HG02981 (cell line): Measurements from ENCODE around the gene ABCD1.

Experiments used
- ATAC-seq: cut with Tn5 transposase; IDR thresholded peaks from one replicate; pipeline ENCODE4 v1.9.1; 2021; ENCODE audit warnings: mild to moderate bottlenecking, moderate library complexity; ENCODE audit not compliant: unreplicated experiment

The ABCD1 gene

DNA sequence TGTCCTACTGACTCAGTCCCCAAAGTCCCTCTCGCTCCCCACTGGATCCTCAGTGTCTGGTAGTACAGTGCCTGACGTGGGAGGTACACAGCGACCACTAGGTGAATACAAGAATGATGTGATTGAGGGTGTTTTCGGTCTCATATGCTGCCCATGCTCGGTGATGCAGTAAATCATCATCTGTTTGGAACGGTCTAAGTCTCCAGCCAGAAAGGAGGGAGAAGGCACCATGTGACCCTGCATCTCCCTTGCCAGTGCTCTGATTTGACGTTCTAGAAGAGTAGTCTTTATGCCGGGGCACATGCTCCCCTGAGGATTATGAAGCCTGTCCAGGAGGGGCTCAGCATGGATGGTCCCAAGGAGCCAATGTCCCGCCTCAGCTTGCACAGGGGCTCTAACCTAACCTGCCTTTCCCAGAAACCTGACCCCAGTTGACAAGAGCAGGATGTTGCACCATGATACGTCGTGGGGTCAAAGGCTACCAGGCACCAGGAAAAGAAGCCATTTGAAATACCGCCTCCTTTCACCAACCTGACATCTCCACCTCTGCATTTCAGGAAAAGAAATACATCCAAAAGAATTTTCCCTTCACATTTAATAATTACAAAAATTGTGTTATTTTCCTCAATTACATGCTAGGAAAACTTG is 25.6 kb downstream of the ABCD1 start:
- no peak for ATAC-seq

DNA sequence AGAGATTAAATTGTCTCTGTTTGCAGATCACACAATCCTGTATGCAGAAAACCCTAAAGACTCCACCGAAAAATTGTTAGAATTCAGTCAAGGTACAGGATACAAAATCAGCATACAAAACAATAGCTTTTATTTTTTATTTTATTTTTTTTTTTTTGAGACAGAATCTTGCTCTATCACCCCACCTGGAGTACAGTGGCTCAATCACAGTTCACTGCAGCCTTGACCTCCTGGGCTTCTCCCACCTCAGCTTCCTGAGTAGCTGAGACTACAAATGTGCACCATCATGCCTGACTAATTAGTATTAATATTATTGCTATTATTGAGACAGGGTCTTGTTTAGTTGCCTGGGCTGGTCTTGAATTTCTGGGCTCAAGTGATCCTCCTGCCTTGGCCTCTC is 30.5 kb downstream of the ABCD1 start:
- ATAC-seq = no peak

DNA sequence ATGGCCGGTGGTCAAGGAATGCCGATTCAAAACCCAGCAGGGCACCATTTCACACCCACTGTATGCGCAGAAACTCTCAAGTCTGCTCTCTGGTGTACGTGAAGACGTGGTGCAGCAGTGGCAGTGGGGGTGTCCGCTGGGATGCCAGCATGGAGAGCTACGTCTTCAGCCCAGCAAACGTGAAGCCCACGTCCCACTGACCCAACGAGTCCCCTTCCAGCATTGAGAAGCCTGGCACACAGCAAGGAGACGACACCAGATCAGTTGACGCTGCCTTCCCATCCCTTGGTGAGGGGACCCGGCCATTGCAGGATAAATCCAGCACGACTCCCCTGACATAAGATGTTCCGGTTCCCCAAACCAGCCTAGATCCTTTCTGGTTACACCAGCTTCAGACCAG is 37.2 kb downstream of the ABCD1 start:
- no peak for ATAC-seq

DNA sequence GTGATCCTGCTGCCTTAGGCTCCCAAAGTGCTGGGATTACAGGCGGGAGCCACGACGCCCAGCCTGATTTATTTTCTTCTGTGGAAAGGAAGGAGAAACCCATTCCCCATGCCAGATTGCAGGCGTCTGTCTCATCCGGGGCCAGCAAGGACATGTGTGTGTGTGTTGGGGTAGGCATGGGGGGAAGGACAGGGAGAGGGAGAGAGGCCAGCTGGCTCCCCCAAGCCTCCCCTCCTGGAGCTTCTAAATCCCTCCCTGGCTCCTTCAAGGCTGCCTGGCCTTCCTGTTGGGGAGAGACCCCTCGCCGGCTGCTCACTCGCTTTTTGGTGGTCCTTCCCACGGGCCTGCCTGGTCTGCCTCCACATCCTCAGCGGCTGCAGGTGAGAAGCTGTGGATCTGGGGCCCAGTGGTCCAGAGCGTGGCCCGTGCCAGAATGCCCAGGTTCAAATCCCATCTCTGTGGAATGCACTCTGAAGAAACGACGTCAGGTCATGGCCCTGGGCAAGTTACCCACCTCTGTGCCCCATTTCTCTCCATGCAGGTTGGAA is 38.0 kb downstream of the ABCD1 start:
- no peak for ATAC-seq

DNA sequence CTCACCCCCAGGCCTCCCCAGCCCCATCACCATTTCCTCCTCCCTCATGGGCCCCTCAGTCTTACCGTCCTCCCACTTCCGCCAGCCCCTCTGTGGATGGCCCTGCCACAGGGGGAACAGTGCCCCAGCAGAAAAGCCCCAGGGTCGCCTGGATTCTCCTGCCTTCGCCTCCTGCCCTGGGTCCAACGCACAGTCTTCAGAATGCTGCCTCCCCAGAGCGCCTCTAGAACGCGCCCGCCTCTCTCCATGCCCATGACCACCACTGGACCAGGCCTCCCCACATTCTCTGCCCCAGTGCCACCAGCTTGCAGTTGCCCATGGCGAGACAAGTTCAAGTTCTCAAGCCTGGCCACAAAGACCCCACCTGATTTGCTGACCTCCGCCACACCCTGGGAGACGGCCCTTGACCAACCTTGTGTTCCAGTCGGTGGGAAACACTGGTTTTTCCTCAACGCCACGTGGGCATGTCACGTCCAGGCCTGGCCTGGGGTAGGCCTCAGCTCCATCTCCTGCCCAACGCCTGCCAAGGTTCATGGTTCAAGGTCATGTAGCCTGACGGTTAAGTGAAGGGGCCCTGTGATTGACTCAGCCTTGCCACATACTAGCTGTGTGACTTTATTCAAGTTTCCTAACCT is 38.8 kb downstream of the ABCD1 start:
- no peak for ATAC-seq

DNA sequence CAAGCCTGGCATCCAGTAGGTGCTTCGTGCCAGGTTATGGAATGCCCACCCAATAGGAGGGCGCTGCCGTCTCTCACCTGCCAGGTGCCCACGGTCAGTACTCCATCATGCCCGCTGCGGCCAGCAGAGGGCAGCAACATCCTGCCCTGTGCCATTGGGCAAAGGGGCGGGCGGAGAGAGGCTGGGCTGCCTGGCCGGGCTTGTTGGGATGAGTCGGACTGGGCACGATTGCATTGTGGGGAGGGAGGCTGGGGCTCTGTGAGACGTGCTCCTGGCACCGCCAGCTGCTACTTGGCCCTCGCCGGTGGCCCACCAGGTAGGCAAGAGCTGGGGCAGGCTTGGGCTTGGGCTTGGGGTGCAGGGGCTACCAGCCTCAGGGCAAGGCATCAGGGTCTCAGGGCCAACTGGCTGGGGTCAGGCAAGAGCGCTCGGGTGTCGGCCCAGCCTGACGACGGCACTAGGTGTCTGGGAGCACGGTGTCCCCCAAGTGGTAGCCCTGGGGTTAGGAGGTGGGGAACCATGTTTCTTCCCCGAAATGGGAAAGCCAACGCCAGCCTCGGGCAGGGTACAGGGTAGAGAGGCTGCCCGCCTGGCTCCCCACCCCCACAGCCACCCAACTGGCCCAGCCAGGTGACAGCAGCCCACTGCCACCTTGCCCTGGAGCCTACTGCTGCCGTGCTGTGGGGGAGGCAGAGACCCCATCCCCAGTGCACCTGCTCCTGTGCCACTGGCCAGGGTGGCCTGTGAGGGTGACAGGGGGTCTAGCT is 39.5 kb downstream of the ABCD1 start, which contains the start of gene PLXNB3:
TSS of gene PLXNB3 (plus strand) at position 261 of the 767 bp plus-strand sequence. CDS start 1,287 bp downstream, outside the sequence.
- ATAC-seq = no peak

DNA sequence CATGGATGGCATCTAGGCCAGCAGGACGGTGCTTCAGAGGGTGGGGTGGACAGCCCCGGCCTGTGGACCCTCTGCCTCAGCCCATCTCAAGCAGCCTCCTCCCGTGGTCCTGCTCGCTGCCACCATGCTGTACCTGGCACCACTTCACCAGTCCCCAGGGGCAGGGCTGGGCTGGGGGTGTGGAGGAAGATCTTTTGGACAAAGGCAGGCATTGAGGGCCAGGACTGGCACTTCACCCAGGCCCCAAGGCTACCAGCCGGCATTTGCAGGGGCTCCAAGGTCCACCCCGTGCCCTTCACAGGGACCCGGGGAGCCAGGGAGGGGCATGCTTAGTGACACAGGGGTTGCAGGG is 40.1 kb downstream of the ABCD1 start:
- ATAC-seq = no peak

DNA sequence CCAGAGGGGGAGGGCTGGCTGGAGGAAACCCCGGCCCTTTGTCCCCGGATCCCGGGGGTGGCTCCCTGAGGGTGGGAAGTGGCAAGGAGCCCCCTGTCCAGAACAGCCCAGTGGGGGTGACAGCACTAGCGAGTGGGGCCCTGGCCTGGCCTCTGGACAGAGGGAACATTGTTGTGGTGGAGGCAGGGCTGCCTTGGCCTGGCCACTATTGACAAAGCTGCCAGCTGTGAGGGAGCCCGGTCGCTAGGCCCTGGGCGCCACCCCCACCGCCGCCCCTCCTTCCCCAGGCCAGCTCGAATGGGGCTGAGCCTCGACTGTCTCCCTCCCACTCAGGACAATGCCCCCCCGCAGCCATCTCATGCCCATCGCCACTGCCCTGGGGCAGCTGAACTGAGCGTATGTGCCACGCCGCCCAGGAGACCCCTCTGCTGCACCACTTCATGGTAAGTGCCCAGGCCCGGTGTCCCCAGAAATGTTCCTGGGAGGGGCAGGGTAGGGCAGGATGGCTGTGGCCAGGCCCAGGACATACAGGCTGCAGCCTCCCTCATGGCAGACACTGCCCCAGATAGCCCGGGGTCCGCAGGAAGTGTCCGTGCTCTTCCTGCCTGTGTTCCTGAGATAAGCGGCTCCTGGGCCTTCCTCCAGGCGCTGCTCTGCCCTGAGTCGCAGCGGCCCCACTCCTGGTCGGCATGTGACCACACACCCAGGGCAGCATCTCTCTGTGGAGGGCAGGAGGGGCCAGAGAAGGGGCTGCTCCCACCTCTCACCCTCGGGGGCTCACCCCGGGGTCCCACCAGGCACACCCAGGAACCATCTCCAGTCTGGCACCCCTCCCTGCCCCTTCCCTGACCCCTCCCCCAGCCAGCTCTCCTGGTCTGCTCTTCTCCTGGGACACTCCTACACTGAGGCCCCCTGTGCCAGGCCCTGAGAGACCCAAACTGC is 40.8 kb downstream of the ABCD1 start:
- ATAC-seq = no peak

DNA sequence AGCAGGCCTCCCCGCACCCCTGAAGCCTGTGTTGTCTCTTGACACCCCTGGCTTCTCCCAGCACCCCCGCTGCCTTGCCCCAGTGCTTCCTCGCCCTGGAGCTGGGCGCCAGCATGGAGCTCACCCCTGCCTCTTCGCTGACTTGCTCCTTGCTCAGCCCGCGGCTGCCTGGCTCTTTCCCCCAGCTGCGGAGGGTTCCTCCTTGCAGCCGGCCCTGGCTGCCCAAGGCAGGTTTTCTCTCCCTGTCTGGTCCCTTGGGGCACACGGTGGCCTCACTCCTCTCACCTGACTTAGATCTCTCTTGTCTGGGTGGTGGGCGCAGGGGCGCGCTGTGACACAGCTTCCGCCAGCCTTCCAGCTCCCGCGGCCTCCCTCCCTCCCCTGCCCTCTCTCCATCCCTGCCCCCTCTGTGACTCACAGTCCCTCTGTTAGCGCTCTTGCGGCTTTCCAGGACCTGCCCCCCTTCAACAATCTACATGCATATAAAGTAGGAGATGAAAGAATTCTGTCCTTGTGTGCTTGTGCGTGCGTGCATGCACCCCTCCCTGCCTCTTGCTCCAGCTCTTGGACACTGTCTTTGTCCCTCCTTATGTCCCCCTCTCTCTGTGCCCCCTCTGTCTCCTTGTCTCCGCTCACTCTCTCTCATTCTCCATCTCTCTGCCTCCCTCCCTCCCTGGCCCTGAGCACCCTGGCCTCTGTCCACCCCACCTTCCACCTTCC is 41.6 kb downstream of the ABCD1 start:
- no peak for ATAC-seq

DNA sequence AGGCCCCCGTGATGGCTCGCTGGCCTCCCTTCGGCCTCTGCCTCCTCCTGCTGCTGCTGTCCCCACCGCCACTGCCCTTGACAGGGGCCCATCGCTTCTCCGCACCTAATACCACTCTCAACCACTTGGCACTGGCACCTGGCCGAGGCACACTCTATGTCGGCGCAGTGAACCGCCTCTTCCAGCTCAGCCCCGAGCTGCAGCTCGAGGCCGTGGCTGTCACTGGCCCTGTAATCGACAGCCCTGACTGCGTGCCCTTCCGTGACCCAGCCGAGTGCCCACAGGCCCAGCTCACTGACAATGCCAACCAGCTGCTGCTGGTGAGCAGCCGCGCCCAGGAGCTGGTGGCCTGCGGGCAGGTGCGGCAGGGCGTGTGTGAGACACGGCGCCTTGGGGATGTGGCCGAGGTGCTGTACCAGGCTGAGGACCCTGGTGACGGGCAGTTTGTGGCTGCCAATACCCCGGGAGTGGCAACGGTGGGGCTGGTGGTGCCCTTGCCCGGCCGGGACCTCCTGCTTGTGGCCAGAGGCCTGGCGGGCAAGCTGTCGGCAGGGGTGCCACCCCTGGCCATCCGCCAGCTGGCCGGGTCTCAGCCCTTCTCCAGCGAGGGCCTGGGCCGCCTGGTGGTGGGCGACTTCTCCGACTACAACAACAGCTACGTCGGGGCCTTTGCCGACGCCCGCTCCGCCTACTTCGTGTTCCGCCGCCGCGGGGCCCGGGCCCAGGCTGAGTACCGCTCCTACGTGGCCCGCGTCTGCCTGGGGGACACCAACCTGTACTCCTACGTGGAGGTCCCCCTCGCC is 42.4 kb downstream of the ABCD1 start:
- no peak for ATAC-seq

DNA sequence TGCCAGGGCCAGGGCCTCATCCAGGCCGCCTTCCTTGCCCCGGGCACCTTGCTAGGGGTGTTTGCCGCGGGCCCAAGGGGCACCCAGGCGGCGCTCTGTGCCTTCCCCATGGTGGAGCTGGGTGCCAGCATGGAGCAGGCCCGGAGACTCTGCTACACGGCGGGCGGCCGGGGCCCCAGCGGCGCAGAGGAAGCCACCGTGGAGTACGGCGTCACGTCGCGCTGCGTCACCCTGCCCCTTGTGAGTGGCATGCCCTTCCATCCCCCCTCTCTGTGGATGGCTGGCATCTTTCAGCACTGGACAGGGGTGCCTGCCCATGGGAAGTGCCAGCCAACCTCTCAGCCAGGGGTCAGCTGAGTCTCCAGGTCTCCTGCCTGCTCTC is 43.0 kb downstream of the ABCD1 start:
- ATAC-seq = no peak

DNA sequence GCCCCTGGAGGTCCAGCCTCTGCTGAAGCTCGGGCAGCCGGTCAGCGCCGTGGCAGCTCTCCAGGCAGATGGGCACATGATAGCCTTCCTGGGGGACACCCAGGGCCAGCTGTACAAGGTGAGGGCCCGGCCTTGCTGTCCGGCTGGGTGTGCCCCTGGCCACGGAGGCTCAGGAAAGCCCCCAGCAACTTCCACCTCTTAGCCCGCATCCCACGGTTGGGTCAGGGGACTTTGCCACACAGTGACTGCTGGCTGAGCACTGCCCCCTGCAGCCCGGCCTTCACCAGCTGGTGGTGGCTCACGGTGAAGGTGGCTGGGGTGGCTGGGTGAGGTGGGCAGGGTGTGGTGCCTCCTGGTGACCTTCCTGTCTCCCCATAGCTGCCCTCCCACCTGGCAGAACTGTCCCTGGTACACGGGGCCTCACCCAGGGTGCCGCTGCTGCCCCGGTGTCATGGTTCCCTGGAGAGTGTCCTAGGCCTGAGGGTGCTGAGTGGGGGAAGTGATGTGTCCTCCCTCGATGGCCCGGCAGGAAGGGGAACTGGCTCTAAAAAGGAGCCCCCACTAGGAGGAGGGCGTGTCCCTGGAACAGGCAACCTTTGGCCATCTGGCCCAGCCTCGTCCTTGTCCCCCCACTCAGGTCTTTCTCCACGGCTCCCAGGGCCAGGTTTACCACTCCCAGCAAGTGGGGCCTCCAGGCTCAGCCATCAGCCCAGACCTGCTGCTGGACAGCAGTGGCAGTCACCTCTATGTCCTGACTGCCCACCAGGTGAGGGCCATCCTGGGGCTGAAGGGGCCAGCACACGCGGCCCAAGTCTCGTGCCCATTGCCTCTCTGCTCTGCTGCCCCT is 43.9 kb downstream of the ABCD1 start:
- no peak for ATAC-seq

DNA sequence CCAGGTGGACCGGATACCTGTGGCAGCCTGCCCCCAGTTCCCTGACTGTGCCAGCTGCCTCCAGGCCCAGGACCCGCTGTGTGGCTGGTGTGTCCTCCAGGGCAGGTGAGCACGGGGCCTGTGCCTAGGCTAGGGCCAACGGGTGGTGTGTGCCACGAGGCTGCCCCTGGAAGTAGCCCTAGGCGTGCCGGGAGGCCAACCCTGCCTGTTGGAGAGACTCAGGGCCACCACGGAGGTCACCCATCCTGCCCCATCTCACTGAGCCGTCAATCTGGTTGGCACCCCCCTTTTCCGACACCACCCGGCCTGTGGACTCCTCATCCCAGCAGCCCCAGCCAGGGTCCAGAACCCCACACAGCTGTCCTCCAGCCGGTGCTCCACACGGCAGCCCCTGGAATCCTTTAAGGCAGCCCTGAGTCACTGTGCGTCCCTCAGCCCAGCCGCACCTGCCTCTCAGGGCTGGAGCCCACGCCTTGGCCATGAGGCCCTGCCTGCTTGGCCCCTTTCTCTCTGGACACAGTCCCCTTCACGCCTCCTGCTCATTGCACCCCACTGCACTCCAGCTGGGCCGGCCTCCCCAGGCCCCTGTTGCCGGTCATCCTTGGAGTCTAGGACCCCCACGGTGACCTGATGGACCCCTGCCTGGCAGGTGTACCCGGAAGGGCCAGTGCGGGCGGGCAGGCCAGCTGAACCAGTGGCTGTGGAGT is 44.7 kb downstream of the ABCD1 start:
- no peak for ATAC-seq

DNA sequence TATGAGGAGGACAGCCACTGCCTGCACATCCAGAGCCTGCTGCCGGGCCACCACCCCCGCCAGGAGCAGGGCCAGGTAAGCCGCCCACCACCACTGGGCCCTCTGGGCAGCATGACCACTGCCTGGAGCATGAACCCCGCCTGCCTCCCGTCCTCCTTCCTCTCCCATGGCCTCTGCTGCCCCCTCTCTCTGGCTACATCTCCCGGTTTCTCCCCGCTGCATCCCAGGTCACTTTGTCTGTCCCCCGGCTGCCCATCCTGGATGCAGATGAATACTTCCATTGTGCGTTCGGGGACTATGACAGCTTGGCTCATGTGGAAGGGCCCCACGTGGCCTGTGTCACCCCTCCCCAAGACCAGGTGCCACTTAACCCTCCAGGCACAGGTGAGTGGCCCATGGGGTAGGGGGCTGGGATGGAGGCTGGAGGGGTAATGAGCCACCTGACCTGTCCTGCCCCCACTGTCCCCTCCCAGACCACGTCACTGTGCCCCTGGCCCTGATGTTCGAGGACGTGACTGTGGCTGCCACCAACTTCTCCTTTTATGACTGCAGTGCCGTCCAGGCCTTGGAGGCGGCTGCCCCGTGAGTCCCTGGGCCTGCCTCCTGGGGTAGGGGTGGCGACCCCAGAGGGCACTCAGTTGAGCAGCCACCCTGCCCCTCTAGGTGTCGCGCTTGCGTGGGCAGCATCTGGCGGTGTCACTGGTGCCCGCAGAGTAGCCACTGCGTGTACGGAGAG is 45.4 kb downstream of the ABCD1 start:
- ATAC-seq = no peak

DNA sequence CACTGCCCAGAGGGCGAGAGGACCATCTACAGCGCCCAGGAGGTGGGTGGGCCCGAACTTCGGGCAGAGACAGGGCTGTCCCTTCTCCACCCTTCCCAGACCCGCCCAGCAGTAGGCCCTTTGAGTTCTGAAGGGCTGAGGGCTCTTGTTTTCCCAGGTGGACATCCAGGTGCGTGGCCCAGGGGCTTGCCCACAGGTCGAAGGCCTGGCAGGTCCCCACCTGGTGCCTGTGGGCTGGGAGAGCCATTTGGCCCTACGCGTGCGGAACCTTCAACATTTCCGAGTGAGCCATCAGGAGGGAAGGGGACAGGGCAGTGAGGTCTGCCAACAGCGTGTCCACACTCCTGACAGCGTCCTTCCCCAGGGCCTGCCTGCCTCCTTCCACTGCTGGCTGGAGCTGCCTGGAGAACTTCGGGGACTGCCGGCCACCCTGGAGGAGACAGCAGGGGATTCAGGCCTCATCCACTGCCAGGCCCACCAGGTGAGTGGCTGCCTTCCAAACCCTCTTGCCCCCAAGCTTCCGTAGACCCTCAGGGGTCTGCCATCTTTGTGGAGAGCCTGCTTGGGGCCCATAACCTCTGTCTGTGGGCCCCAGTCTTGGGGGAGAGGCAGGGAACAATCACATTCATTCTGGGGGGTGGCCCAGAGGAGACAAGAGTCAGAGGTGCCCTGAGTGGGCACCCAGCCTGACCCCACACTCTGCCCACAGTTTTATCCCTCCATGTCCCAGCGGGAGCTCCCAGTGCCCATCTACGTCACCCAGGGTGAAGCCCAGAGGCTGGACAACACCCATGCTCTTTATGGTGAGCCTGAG is 46.2 kb downstream of the ABCD1 start:
- no peak for ATAC-seq
